ENCODE measurements around the gene DPF3.

DNA sequence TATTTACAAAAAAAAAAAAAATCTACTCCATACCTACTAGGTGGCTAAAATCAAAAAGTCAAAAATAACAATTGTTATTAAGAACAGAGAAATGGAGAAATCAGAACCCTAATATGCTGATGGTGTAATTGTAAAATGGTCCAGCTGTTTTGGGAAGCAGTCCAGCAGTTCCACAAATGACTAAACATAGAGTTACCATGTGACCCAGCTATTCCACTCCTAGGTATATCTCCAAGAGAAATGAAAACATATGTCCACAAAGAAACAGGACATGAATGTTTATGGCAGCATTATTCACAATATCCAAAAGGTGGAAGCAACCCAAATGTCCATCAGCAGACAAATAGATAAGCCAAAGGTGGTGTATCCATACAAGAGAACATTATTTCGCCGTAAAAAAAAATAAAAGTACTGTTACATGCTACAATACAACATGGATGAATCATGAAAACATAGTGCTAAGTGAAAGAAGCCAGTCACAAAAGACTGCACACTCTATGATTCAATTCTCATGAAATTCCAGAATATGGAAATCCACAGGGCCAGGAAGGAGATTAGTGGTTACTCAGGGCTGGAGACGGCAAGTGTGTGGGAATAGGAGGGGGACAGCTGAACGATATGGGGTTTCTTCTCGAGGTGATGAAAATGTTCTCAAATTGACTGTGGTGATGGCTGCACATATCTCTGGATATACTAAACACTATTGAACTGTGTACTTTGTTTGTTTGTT lies 9.1 kb upstream of the DPF3 start:
- TF ChIP-seq CTCF (IDR thresholded peaks at IDR 0.05) (no peak), POLR2A (IDR thresholded peaks at IDR 0.05) (no peak)

Data from esophagus squamous epithelium (tissue), 4 donors.